ENCODE measurements around the gene GRAMD1A. TPM values are rescaled to one million over a fixed set of nuclear protein-coding genes. Genes with fewer than 3 reads are reported as not detected.
"Not testable (repeated sequence)": the region's sequence is repeated elsewhere in the genome, so short reads cannot be mapped to it uniquely, and the experiment has no call there.

The GRAMD1A gene
- total and polyA plus RNA-seq, 4 experiments from 2014 or later = 16.3 to 221 (median 130) TPM

GRCh38 chr19:34965505-34965904 is 34.6 kb upstream of the GRAMD1A start:
- H3K27me3 Mint-ChIP-seq; H3K27me3 ChIP-seq (ENCODE audit: insufficient read depth, low read length); H3K4me3 ChIP-seq (ENCODE audit: low read length in 2 of 2); POLR2A ChIA-PET (ENCODE audit: partially characterized antibody); H3K27ac ChIP-seq (ENCODE audit: low read depth, low read length); DNase-seq; intact Hi-C loops (cut with micrococcal nuclease): not testable (repeated sequence)
- H3K9me3 Mint-ChIP-seq = peaks cover 2 to 56% (median 45%) of the 10 kb centered on the region in 8 donors
- H3K4me1 Mint-ChIP-seq = peaks cover 16 to 24% (median 22%) of the 10 kb centered on the region in 4 donors
- peak overlapping the region in 6 of 8 donors; percentile 26 to 93 (median 74) for H3K4me3 Mint-ChIP-seq
- CTCF ChIA-PET (ENCODE audit: partially characterized antibody) = interaction anchor here (4.0 kb wide), 1 partner anchor 48 kb away, joined by 24 read pairs; no protein-coding TSS in a partner anchor
- H3K4me1 ChIP-seq (ENCODE audit: insufficient read depth, low read length) = peaks cover 18% of the 10 kb centered on the region
- H3K9me3 ChIP-seq (ENCODE audit: control insufficient read depth in 1 of 2, low read length in 2 of 2) = peaks cover 16 to 19% of the 10 kb centered on the region in 2 donors
- H3K27ac Mint-ChIP-seq = peak overlapping the region in 4 of 7 donors; percentile 17 to 55 (median 34)
- H3K36me3 Mint-ChIP-seq = peaks cover 35 to 41% of the 10 kb centered on the region in 2 donors
- peaks cover 17% of the 10 kb centered on the region for H3K36me3 ChIP-seq (ENCODE audit: insufficient read depth, low read length)

- H3K4me3 Mint-ChIP-seq = no peak overlapping the region
- H3K27ac Mint-ChIP-seq = no peak overlapping the region
- POLR2A ChIA-PET (ENCODE audit: partially characterized antibody) = interaction anchor here (0.9 to 1.7 kb wide), 2 partner anchors 33 to 45 kb away, joined by 3 to 6 read pairs; partner anchors contain the start of gene GRAMD1A
Observed at GRCh38 chr19:34967551-34967950, 32.6 kb upstream of the GRAMD1A start.

GRCh38 chr19:34969721-34970120 is 30.4 kb upstream of the GRAMD1A start:
- Histone ChIP-seq H3K4me1 (ENCODE audit: insufficient read depth, low read length) (peaks cover 11% of the 10 kb centered on the region), H3K36me3 (ENCODE audit: insufficient read depth, low read length) (no peaks in the 10 kb centered on the region), H3K4me3 (ENCODE audit: low read length in 2 of 2) (no peak overlapping the region), H3K27ac (ENCODE audit: low read depth, low read length) (no peak overlapping the region), H3K27me3 (ENCODE audit: insufficient read depth, low read length) (no peaks in the 10 kb centered on the region), H3K9me3 (ENCODE audit: control insufficient read depth in 1 of 2, low read length in 2 of 2) (no peaks in the 10 kb centered on the region)
- Mint-ChIP-seq H3K27ac (no peak overlapping the region), H3K9me3 (peaks cover 0 to 29% (median 17%) of the 10 kb centered on the region in 8 donors), H3K36me3 (peaks cover 8 to 12% of the 10 kb centered on the region in 2 donors), H3K27me3 (peaks cover 0 to 4% of the 10 kb centered on the region in 2 donors), H3K4me1 (peaks cover 9 to 17% (median 12%) of the 10 kb centered on the region in 4 donors), H3K4me3 (no peak overlapping the region)
- ChIA-PET CTCF (ENCODE audit: partially characterized antibody) (interaction anchor here (0.5 to 0.9 kb wide), 2 partner anchors 41 to 45 kb away, joined by 3 read pairs; no protein-coding TSS in a partner anchor), POLR2A (ENCODE audit: partially characterized antibody) (interaction anchor here (1.5 kb wide), 1 partner anchor 43 kb away, joined by 3 read pairs; no protein-coding TSS in a partner anchor)
- intact Hi-C loops (cut with micrococcal nuclease) = loop anchor here (5.0 kb wide), 1 partner anchor 132 kb away; no protein-coding TSS in a partner anchor
- no peak for DNase-seq

More at GRCh38 chr19:34967551-34967950, 32.6 kb upstream of the GRAMD1A start:
- Mint-ChIP-seq H3K27me3 (no peaks in the 10 kb centered on the region), H3K36me3 (peaks cover 15 to 20% of the 10 kb centered on the region in 2 donors), H3K4me1 (peaks cover 7 to 10% (median 9%) of the 10 kb centered on the region in 4 donors), H3K9me3 (peaks cover 0 to 37% (median 25%) of the 10 kb centered on the region in 8 donors)
- H3K27ac ChIP-seq (ENCODE audit: low read depth, low read length) = no peak overlapping the region
- H3K36me3 ChIP-seq (ENCODE audit: insufficient read depth, low read length) = no peaks in the 10 kb centered on the region
- H3K9me3 ChIP-seq (ENCODE audit: control insufficient read depth in 1 of 2, low read length in 2 of 2) = no peaks in the 10 kb centered on the region
- H3K27me3 ChIP-seq (ENCODE audit: insufficient read depth, low read length) = no peaks in the 10 kb centered on the region
- peaks cover 5% of the 10 kb centered on the region for H3K4me1 ChIP-seq (ENCODE audit: insufficient read depth, low read length)
- CTCF ChIA-PET (ENCODE audit: partially characterized antibody) = interaction anchor here (1.4 to 2.5 kb wide), 4 partner anchors 12 to 47 kb away, joined by 3 to 9 read pairs (median 4); partner anchors contain the start of gene ZNF30
- intact Hi-C loops (cut with micrococcal nuclease) = no loop called here
- no peak for DNase-seq
- no peak overlapping the region for H3K4me3 ChIP-seq (ENCODE audit: low read length in 2 of 2)

- Mint-ChIP-seq H3K4me1 (peaks cover 9 to 19% (median 13%) of the 10 kb centered on the region in 4 donors), H3K9me3 (peaks cover 0 to 29% (median 17%) of the 10 kb centered on the region in 8 donors), H3K36me3 (peaks cover 6 to 12% of the 10 kb centered on the region in 2 donors)
- H3K27me3 ChIP-seq (ENCODE audit: insufficient read depth, low read length); H3K4me3 Mint-ChIP-seq; H3K36me3 ChIP-seq (ENCODE audit: insufficient read depth, low read length); H3K27me3 Mint-ChIP-seq; H3K4me3 ChIP-seq (ENCODE audit: low read length in 2 of 2); H3K27ac Mint-ChIP-seq; H3K9me3 ChIP-seq (ENCODE audit: control insufficient read depth in 1 of 2, low read length in 2 of 2); H3K27ac ChIP-seq (ENCODE audit: low read depth, low read length); DNase-seq: not testable (repeated sequence)
- intact Hi-C loops (cut with micrococcal nuclease) = loop anchor here (5.0 kb wide), 1 partner anchor 133 kb away; no protein-coding TSS in a partner anchor
- ChIA-PET POLR2A (ENCODE audit: partially characterized antibody) (interaction anchor here (1.5 kb wide), 1 partner anchor 42 kb away, joined by 3 read pairs; no protein-coding TSS in a partner anchor), CTCF (ENCODE audit: partially characterized antibody) (interaction anchor here (0.5 to 7.1 kb wide), 3 partner anchors 40 to 75 kb away, joined by 3 to 54 read pairs (median 3); no protein-coding TSS in a partner anchor)
- H3K4me1 ChIP-seq (ENCODE audit: insufficient read depth, low read length) = peaks cover 11% of the 10 kb centered on the region
Observed at GRCh38 chr19:34970185-34970780, 29.8 kb upstream of the GRAMD1A start.

GRCh38 chr19:34972163-34972705 is 27.9 kb upstream of the GRAMD1A start:
- ChIA-PET POLR2A (ENCODE audit: partially characterized antibody) (interaction anchor here (0.8 to 4.6 kb wide), 7 partner anchors 8 to 45 kb away, joined by 3 to 75 read pairs (median 4); partner anchors contain the start of gene ZNF792), CTCF (ENCODE audit: partially characterized antibody) (interaction anchor here (0.7 to 7.1 kb wide), 19 partner anchors 9 to 170 kb away, joined by 3 to 124 read pairs (median 6); partner anchors contain the start of genes GRAMD1A, ZNF30 and ZNF792)
- H3K27me3 Mint-ChIP-seq = peaks cover 0 to 4% of the 10 kb centered on the region in 2 donors
- Histone ChIP-seq H3K27me3 (ENCODE audit: insufficient read depth, low read length) (no peaks in the 10 kb centered on the region), H3K4me1 (ENCODE audit: insufficient read depth, low read length) (peaks cover 11% of the 10 kb centered on the region), H3K36me3 (ENCODE audit: insufficient read depth, low read length) (no peaks in the 10 kb centered on the region), H3K9me3 (ENCODE audit: control insufficient read depth in 1 of 2, low read length in 2 of 2) (no peaks in the 10 kb centered on the region), H3K4me3 (ENCODE audit: low read length in 2 of 2) (no peak overlapping the region), H3K27ac (ENCODE audit: low read depth, low read length) (no peak overlapping the region)
- H3K4me1 Mint-ChIP-seq = peaks cover 9 to 19% (median 13%) of the 10 kb centered on the region in 4 donors
- H3K27ac Mint-ChIP-seq = peak overlapping the region in 2 of 7 donors; percentile 35 to 90
- DNase-seq = no peak
- peaks cover 0 to 17% (median 10%) of the 10 kb centered on the region in 8 donors for H3K9me3 Mint-ChIP-seq
- H3K4me3 Mint-ChIP-seq = no peak overlapping the region
- intact Hi-C loops (cut with micrococcal nuclease) = loop anchor here (2.0 to 5.0 kb wide), 2 partner anchors 135 to 169 kb away; no protein-coding TSS in a partner anchor
- H3K36me3 Mint-ChIP-seq = peaks cover 3 to 6% of the 10 kb centered on the region in 2 donors

GRCh38 chr19:34974646-34975045 is 25.5 kb upstream of the GRAMD1A start:
- H3K4me3 Mint-ChIP-seq = peak overlapping the region in 1 of 8 donors; percentile 26
- ChIA-PET CTCF (ENCODE audit: partially characterized antibody) (interaction anchor here (1.0 to 7.1 kb wide), 5 partner anchors 34 to 92 kb away, joined by 4 to 124 read pairs (median 8); no protein-coding TSS in a partner anchor), POLR2A (ENCODE audit: partially characterized antibody) (interaction anchor here (0.6 to 4.6 kb wide), 6 partner anchors 22 to 52 kb away, joined by 3 to 75 read pairs (median 6); no protein-coding TSS in a partner anchor)
- H3K36me3 Mint-ChIP-seq = peaks cover 0 to 3% of the 10 kb centered on the region in 2 donors
- H3K4me1 ChIP-seq (ENCODE audit: insufficient read depth, low read length) = peaks cover 11% of the 10 kb centered on the region
- intact Hi-C loops (cut with micrococcal nuclease) = loop anchor here (5.0 kb wide), 1 partner anchor 137 kb away; no protein-coding TSS in a partner anchor
- H3K36me3 ChIP-seq (ENCODE audit: insufficient read depth, low read length) = no peaks in the 10 kb centered on the region
- no peak for DNase-seq
- H3K9me3 ChIP-seq (ENCODE audit: control insufficient read depth in 1 of 2, low read length in 2 of 2) = no peaks in the 10 kb centered on the region
- no peaks in the 10 kb centered on the region for H3K27me3 ChIP-seq (ENCODE audit: insufficient read depth, low read length)
- H3K9me3 Mint-ChIP-seq = peaks cover 0 to 4% (median 0%) of the 10 kb centered on the region in 8 donors
- no peak overlapping the region for H3K4me3 ChIP-seq (ENCODE audit: low read length in 2 of 2)
- peaks cover 9 to 19% (median 13%) of the 10 kb centered on the region in 4 donors for H3K4me1 Mint-ChIP-seq
- peak overlapping the region in 1 of 7 donors; percentile 50 for H3K27ac Mint-ChIP-seq
- peaks cover 0 to 4% of the 10 kb centered on the region in 2 donors for H3K27me3 Mint-ChIP-seq
- H3K27ac ChIP-seq (ENCODE audit: low read depth, low read length) = no peak overlapping the region

Measured in CD4-positive, alpha-beta memory T cell (primary cell).